ENCODE results near the gene PGAM5. TPM values are rescaled to one million over a fixed set of nuclear protein-coding genes. Genes with fewer than 3 reads are reported as not detected.

The PGAM5 gene
- polyA plus RNA-seq, 1 of the 3 experiments (the other 2 are of a cell fraction) = 22.5 TPM

DNA sequence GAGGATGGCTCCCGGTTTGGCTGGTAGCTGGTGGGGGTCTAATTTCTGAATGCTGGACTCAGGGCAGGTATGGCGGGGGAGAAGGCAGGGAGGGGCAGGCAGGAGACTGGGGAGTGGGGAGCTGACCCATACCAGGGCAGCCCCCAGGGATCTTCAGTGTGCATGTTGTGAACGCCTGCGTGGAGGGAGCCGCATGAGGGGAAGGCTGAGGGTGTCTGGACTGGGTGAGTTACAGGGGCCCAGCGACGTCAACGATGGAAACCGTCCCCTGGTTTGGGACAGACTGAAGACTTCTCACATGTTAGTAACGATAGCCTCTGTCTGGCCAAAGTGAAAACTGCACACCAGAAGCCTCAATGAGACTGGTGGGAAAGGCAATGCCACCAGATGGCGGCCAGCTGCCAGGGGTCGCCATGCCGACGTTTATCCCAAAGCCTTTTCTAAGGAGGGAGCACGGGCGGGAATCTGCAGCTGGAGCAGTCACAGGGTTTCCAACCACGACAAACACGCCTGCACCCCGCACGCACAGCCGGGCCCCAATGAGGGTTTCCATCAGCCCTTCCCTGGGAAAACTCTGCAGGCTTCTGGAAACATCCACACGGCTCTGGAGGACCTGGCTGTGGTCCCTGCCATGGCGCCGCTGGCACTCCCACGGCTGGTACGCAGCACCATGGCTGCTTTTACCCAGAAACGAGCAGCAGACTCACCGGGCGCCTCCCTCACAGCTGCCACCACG lies 14.0 kb downstream of the PGAM5 start:
- POLR2A ChIA-PET = no interaction called here
- Histone ChIP-seq H4K20me1 (ENCODE audit: insufficient read depth) (peaks cover 24% of the 10 kb centered on the region), H3K9ac (no peak overlapping the region), H3K4me1 (ENCODE audit: control insufficient read depth in 1 of 2, insufficient read depth in 2 of 2, low read depth in 1 of 2, low read length in 1 of 2) (no peaks in the 10 kb centered on the region), H3K27me3 (ENCODE audit: insufficient read depth) (no peaks in the 10 kb centered on the region), H3K4me3 (ENCODE audit: low read depth in 2 of 2, low read length in 1 of 2) (no peak overlapping the region), H3K27ac (ENCODE audit: low read depth in 2 of 2, low read length in 1 of 2) (no peak overlapping the region), H2AFZ (ENCODE audit: low read depth) (no peak overlapping the region), H3F3A (replicated peaks; ENCODE audit: insufficient read depth) (peaks cover 25% of the 10 kb centered on the region), H3K79me2 (ENCODE audit: insufficient read depth) (peaks cover 37% of the 10 kb centered on the region; the same call in 1 of the 2 replicates), H3K9me2 (no peaks in the 10 kb centered on the region), H3K9me3 (no peaks in the 10 kb centered on the region), H3K36me3 (replicated peaks in 1 of 2; ENCODE audit: control insufficient read depth in 1 of 2, insufficient read depth in 2 of 2, low read length in 1 of 2) (peaks cover 62 to 66% of the 10 kb centered on the region in 2 experiments), H3K4me2 (no peak overlapping the region)
- no peak for DNase-seq
- 87% methylated on average over 13 of the region's 30 CpGs for WGBS (ENCODE audit: low lambda C conversion rate)
- TF ChIP-seq, protein P1, sequence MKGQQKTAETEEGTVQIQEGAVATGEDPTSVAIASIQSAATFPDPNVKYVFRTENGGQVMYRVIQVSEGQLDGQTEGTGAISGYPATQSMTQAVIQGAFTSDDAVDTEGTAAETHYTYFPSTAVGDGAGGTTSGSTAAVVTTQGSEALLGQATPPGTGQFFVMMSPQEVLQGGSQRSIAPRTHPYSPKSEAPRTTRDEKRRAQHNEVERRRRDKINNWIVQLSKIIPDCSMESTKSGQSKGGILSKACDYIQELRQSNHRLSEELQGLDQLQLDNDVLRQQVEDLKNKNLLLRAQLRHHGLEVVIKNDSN (IDR thresholded peaks at IDR 0.05; ENCODE audit: borderline replicate concordance, low read depth) = no peak
- CTCF ChIA-PET = no interaction called here

DNA sequence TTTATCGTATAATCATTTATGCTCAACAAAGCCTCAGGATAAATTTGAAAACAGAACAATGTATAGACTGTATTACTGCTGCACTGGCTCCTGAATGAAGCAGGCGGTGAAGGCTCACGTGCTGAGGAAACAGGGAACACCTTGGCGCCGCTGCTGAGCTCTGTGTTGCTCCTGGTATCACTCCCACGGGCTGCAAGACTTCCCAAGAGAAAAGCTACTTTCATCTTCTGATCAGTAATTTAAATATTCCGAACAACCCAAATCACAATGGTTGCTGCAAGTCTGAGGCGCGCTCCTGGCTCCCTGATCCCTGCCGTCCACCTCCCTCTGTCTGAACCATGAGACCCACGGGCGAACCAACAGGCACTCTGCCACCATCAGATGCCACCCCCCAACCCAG lies 15.7 kb downstream of the PGAM5 start:
- Histone ChIP-seq H3K9ac (no peak overlapping the region), H4K20me1 (ENCODE audit: insufficient read depth) (peaks cover 26% of the 10 kb centered on the region; the same call in 1 of the 2 replicates), H3K27ac (ENCODE audit: low read depth in 2 of 2, low read length in 1 of 2) (no peak overlapping the region), H3K4me3 (ENCODE audit: low read depth in 2 of 2, low read length in 1 of 2) (no peak overlapping the region), H2AFZ (ENCODE audit: low read depth) (no peak overlapping the region), H3K4me2 (no peak overlapping the region), H3K36me3 (replicated peaks in 1 of 2; ENCODE audit: control insufficient read depth in 1 of 2, insufficient read depth in 2 of 2, low read length in 1 of 2) (peaks cover 58 to 64% of the 10 kb centered on the region in 2 experiments), H3K9me2 (no peaks in the 10 kb centered on the region), H3K9me3 (no peaks in the 10 kb centered on the region), H3K79me2 (ENCODE audit: insufficient read depth) (peaks cover 33% of the 10 kb centered on the region; the same call in 1 of the 2 replicates), H3K4me1 (ENCODE audit: control insufficient read depth in 1 of 2, insufficient read depth in 2 of 2, low read depth in 1 of 2, low read length in 1 of 2) (no peaks in the 10 kb centered on the region), H3K27me3 (ENCODE audit: insufficient read depth) (no peaks in the 10 kb centered on the region), H3F3A (replicated peaks; ENCODE audit: insufficient read depth) (peaks cover 23% of the 10 kb centered on the region)
- ChIA-PET POLR2A (no interaction called here), CTCF (no interaction called here)
- WGBS (ENCODE audit: low lambda C conversion rate) = 94% methylated on average over 12 of the region's 12 CpGs
- DNase-seq = no peak
- TF ChIP-seq RAD21 (IDR thresholded peaks at IDR 0.05; ENCODE audit: low read length) (no peak), MEF2A (IDR thresholded peaks at IDR 0.05; ENCODE audit: borderline replicate concordance, low read depth) (no peak), POLR2AphosphoS5 (IDR thresholded peaks at IDR 0.05; ENCODE audit: low read depth, low read length) (no peak), GABPA (IDR thresholded peaks at IDR 0.05; ENCODE audit: low read depth) (no peak), TAF1 (IDR thresholded peaks at IDR 0.05; ENCODE audit: borderline replicate concordance, low read depth, low read length) (no peak), SMC3 (IDR thresholded peaks at IDR 0.05; ENCODE audit: low read depth, low read length) (no peak), MXI1 (IDR thresholded peaks at IDR 0.05; ENCODE audit: low read depth, low read length) (no peak), TCF12 (IDR thresholded peaks at IDR 0.05) (no peak), EZH2phosphoT487 (IDR thresholded peaks at IDR 0.05; ENCODE audit: borderline replicate concordance, low read depth) (no peak)
- TF ChIP-seq, protein P1 (IDR thresholded peaks at IDR 0.05; ENCODE audit: borderline replicate concordance, low read depth) = no peak
- TF ChIP-seq, protein P2, sequence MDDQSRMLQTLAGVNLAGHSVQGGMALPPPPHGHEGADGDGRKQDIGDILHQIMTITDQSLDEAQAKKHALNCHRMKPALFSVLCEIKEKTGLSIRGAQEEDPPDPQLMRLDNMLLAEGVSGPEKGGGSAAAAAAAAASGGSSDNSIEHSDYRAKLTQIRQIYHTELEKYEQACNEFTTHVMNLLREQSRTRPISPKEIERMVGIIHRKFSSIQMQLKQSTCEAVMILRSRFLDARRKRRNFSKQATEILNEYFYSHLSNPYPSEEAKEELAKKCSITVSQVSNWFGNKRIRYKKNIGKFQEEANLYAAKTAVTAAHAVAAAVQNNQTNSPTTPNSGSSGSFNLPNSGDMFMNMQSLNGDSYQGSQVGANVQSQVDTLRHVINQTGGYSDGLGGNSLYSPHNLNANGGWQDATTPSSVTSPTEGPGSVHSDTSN (IDR thresholded peaks at IDR 0.05) = no peak
- TF ChIP-seq, protein P3, sequence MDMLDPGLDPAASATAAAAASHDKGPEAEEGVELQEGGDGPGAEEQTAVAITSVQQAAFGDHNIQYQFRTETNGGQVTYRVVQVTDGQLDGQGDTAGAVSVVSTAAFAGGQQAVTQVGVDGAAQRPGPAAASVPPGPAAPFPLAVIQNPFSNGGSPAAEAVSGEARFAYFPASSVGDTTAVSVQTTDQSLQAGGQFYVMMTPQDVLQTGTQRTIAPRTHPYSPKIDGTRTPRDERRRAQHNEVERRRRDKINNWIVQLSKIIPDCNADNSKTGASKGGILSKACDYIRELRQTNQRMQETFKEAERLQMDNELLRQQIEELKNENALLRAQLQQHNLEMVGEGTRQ (IDR thresholded peaks at IDR 0.05; ENCODE audit: borderline replicate concordance, low read depth, low read length) = no peak
